ENCODE measurements around the gene GAS1. TPM values are rescaled to one million over a fixed set of nuclear protein-coding genes. Genes with fewer than 3 reads are reported as not detected.

GAS1 gene
- total and polyA plus RNA-seq, 7 donors: 0.23 to 136 (median 73.4) TPM

DNA sequence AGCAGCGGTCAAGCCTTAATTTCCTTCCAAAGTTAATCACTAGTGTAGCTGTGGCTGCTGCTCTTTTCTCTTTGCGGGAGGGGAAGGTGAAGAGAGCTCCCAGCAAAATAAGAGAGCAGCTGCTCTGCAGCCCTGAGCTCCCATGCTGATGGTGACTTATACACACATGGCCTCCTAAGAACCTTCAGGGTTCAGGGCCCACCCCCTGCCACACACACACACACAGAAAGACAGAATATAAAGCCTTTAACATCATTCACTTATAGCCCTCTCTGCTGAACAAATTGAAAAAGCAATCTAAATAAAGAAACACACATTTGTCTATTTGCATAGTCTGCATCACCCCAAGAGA is 43.6 kb downstream of the GAS1 start:
- Histone ChIP-seq H3K27me3 (no peaks in the 10 kb centered on the region), H3K4me1 (peaks cover 0 to 9% (median 4%) of the 10 kb centered on the region in 4 donors), H3K27ac (no peak overlapping the region), H3K36me3 (no peaks in the 10 kb centered on the region), H3K9me3 (no peaks in the 10 kb centered on the region), H3K4me3 (no peak overlapping the region)
- TF ChIP-seq EP300 (IDR thresholded peaks at IDR 0.05) (no peak), POLR2A (IDR thresholded peaks at IDR 0.05) (no peak), POLR2AphosphoS5 (IDR thresholded peaks at IDR 0.05) (no peak), CTCF (IDR thresholded peaks at IDR 0.05) (no peak)
- intact Hi-C loops (cut with DNase I): no loop called here
- WGBS, 2 donors: 59 to 67% methylated on average over 2 of the region's 2 CpGs
- no peak for DNase-seq

GRCh38 chr9:86902991-86903733 is 44.1 kb downstream of the GAS1 start:
- 10 to 13% methylated on average over 19 of the region's 19 CpGs for WGBS, 2 donors
- peak overlapping the region in 1 of 4 donors; percentile 13 for H3K4me3 ChIP-seq
- peaks cover 0 to 9% (median 4%) of the 10 kb centered on the region in 4 donors for H3K4me1 ChIP-seq
- TF ChIP-seq POLR2A (IDR thresholded peaks at IDR 0.05): no peak
- no peaks in the 10 kb centered on the region for H3K27me3 ChIP-seq
- DNase-seq: no peak
- no peaks in the 10 kb centered on the region for H3K9me3 ChIP-seq
- H3K36me3 ChIP-seq: no peaks in the 10 kb centered on the region
- intact Hi-C loops (cut with DNase I): no loop called here
- H3K27ac ChIP-seq: no peak overlapping the region

DNA sequence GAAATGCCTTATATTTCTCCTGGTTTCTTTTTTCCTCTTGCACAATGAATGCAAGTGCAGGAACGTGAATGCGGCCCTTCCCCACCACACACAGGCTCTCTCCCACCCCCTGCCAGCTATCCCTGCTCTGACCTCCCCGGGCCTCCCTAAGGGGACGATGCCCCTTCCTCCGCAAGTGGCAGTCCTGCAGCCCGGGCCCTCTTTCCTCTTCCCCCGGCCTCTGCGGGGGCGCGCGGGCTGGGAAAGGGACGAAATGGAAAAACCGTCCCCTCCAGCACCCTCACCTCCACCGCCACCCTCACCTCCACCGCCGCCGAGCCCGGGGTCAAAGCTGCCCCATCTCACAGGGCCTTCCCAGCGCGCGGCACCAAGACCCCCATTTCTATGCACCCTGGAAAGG is 44.7 kb downstream of the GAS1 start:
- intact Hi-C loops (cut with DNase I): no loop called here
- Histone ChIP-seq H3K4me1 (peaks cover 0 to 9% (median 4%) of the 10 kb centered on the region in 4 donors), H3K4me3 (peak overlapping the region in 1 of 4 donors; percentile 13), H3K27me3 (no peaks in the 10 kb centered on the region), H3K27ac (no peak overlapping the region), H3K9me3 (no peaks in the 10 kb centered on the region), H3K36me3 (no peaks in the 10 kb centered on the region)
- 12 to 23% methylated on average over 21 of the region's 21 CpGs for WGBS, 2 donors
- no peak for DNase-seq
- TF ChIP-seq EP300 (IDR thresholded peaks at IDR 0.05) (no peak), POLR2A (IDR thresholded peaks at IDR 0.05) (no peak), POLR2AphosphoS5 (IDR thresholded peaks at IDR 0.05) (no peak), CTCF (IDR thresholded peaks at IDR 0.05) (no peak)

DNA sequence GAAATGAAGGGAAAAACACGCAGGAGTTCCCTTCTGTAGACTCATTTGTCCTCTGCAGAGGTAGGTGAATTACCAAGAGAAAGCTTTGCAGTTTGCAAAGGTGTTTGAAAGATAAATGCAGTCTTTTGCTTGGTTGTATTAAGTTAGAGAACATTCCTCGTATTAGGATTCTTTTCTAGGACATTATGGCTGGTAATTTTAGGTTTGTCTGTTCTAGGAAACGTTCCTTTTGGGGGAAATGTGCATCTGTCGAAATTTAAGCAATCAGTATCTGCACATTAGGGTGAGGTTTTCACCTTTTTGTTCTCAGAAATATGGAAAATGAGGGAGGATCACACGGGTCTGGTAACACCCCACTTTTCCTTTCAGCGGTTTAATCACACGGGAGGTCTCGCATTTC is 45.1 kb downstream of the GAS1 start:
- Histone ChIP-seq H3K36me3 (no peaks in the 10 kb centered on the region), H3K27me3 (no peaks in the 10 kb centered on the region), H3K4me1 (peaks cover 0 to 9% (median 4%) of the 10 kb centered on the region in 4 donors), H3K4me3 (no peak overlapping the region), H3K27ac (no peak overlapping the region), H3K9me3 (no peaks in the 10 kb centered on the region)
- intact Hi-C loops (cut with DNase I): no loop called here
- no peak for TF ChIP-seq POLR2AphosphoS5 (IDR thresholded peaks at IDR 0.05)
- no peak for TF ChIP-seq CTCF (IDR thresholded peaks at IDR 0.05)
- no peak for TF ChIP-seq POLR2A (IDR thresholded peaks at IDR 0.05)
- no peak for TF ChIP-seq EP300 (IDR thresholded peaks at IDR 0.05)
- 25 to 29% methylated on average over 8 of the region's 8 CpGs for WGBS, 2 donors
- DNase-seq: no peak

- DNase-seq: no peak
- no peak for TF ChIP-seq POLR2AphosphoS5 (IDR thresholded peaks at IDR 0.05)
- no peak for TF ChIP-seq CTCF (IDR thresholded peaks at IDR 0.05)
- TF ChIP-seq POLR2A (IDR thresholded peaks at IDR 0.05): no peak
- TF ChIP-seq EP300 (IDR thresholded peaks at IDR 0.05): no peak
- intact Hi-C loops (cut with DNase I): no loop called here
- no peaks in the 10 kb centered on the region for H3K36me3 ChIP-seq
- no peak overlapping the region for H3K27ac ChIP-seq
- WGBS, 2 donors: 77 to 88% methylated on average over 3 of the region's 3 CpGs
- no peak overlapping the region for H3K4me3 ChIP-seq
- H3K4me1 ChIP-seq: peaks cover 0 to 9% (median 4%) of the 10 kb centered on the region in 4 donors
- H3K27me3 ChIP-seq: no peaks in the 10 kb centered on the region
- no peaks in the 10 kb centered on the region for H3K9me3 ChIP-seq
These were observed 45.8 kb downstream of the GAS1 start for GRCh38 chr9:86901511-86901910.

All from sigmoid colon (tissue), 7 donors.